RPMI7951 (cell line): ENCODE data around the gene ZBTB17. TPM values are rescaled to one million over a fixed set of nuclear protein-coding genes. Genes with fewer than 3 reads are reported as not detected.
A peak's percentile ranks its signal among the peaks of the same experiment; 100 is the strongest.

Experiments used
- DNase-seq: peaks from one replicate; pipeline ENCODE4 v3.0.0-alpha.2; 2012; ENCODE audit warnings: low read depth
- total RNA-seq: library from RNA; depleted of rRNA; stranded (reverse); fragments of >200 nt; shearing (Covaris generic); gene quantifications from 2 replicates; pipeline ENCODE4 v1.2.3, GENCODE V29; 2014

ZBTB17 gene
- total RNA-seq, 1 experiment from 2014 or later: 26.3 TPM

GRCh38 chr1:15960808-15961207, 15.1 kb downstream of the ZBTB17 start:
- no peak for DNase-seq

- no peak for DNase-seq
These were observed 16.0 kb downstream of the ZBTB17 start for GRCh38 chr1:15959827-15960446.

- DNase-seq: no peak
These were observed 16.5 kb downstream of the ZBTB17 start for GRCh38 chr1:15959424-15959823.

GRCh38 chr1:15958793-15959192, 17.1 kb downstream of the ZBTB17 start:
- DNase-seq: peak; percentile 44

- no peak for DNase-seq
These were observed 17.8 kb downstream of the ZBTB17 start for GRCh38 chr1:15958111-15958510.

GRCh38 chr1:15957221-15958095, 18.4 kb downstream of the ZBTB17 start:
- DNase-seq: no peak

- DNase-seq: peak; percentile 44
These were observed 19.8 kb downstream of the ZBTB17 start for GRCh38 chr1:15956150-15956549.

- no peak for DNase-seq
These were observed 20.3 kb downstream of the ZBTB17 start for GRCh38 chr1:15955552-15955951.

GRCh38 chr1:15954316-15954715, 21.6 kb downstream of the ZBTB17 start:
- no peak for DNase-seq

GRCh38 chr1:15953791-15954241, 22.1 kb downstream of the ZBTB17 start:
- peak; percentile 49 for DNase-seq

- peak; percentile 72 for DNase-seq
These were observed 22.6 kb downstream of the ZBTB17 start for GRCh38 chr1:15953294-15953771.

GRCh38 chr1:15952317-15953258, 23.3 kb downstream of the ZBTB17 start:
- DNase-seq: peak; percentile 99

- no peak for DNase-seq
These were observed 24.4 kb downstream of the ZBTB17 start for GRCh38 chr1:15951341-15952153.

GRCh38 chr1:15950763-15951295, 25.1 kb downstream of the ZBTB17 start:
- DNase-seq: peak; percentile 90

GRCh38 chr1:15950302-15950701, 25.6 kb downstream of the ZBTB17 start:
- DNase-seq: no peak

- DNase-seq: peak; percentile 98
These were observed 26.3 kb downstream of the ZBTB17 start for GRCh38 chr1:15949453-15950245.

GRCh38 chr1:15948595-15949452, 27.1 kb downstream of the ZBTB17 start:
- DNase-seq: peak; percentile 98

- no peak for DNase-seq
These were observed 27.8 kb downstream of the ZBTB17 start for GRCh38 chr1:15948091-15948591.
